Measurements from ENCODE around the gene LMAN2L. TPM values are rescaled to one million over a fixed set of nuclear protein-coding genes. Genes with fewer than 3 reads are reported as not detected.

The LMAN2L gene
- total RNA-seq, 1 experiment from 2014 or later: 24.0 TPM

DNA sequence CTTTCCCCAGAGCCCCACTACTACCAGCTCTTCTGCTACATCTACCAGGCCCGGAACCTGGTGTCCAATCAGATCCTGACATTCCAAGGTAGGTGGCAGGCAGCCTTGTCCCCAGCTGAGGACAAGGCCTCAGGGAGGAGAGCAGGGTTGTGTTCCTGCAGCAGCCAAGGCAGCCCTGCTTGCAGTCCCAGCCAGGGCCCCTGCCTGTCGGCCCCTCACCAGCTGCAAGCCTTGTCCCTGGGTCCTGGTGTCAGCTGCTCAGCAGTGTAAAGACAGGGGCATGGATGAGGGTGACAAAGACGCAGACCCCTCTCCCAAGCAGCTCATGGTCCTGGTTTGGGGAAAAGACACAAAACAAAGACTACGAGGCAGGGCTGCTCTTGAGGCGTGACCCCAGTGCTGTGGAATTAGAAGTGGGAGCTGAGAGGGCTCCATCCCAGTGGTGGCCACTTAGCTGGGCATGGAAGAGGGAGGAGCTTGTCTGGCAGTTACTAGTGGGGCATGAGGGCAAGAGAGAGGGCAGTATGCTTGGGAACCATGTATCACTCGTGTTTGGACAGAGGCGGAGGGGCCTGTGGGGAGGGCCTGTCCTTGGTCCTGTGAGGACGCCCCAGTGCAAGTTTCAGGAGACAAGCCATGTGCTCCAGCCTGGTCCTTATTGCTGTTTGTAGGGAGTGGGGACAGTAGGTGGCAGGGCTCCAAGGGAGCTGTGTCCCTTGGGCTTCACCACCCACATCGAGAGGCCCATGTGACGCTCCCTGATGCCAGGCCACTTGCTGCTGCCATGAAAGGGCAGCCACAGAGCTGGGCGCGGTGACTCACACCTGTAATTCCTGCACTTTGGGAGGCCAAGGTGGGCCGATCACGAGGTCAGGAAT lies 47.5 kb downstream of the LMAN2L start:
- no peaks in the 10 kb centered on the region for H3K27me3 ChIP-seq (replicated peaks; ENCODE audit: insufficient read depth, low read depth, low read length, poor library complexity)
- intact Hi-C loops (cut with micrococcal nuclease; ENCODE audit: unreplicated experiment): no loop called here
- no peaks in the 10 kb centered on the region for H3K36me3 ChIP-seq (ENCODE audit: insufficient read depth, low read length, poor library complexity, severe bottlenecking)
- BruUV-seq (replicated peaks): no TSS peak
- no peaks in the 10 kb centered on the region for H3K4me1 ChIP-seq (ENCODE audit: insufficient read depth, low read length, poor library complexity, severe bottlenecking)
- DNase-seq (ENCODE audit: low spot score): no peak
- H3K9me3 ChIP-seq (ENCODE audit: low read depth, low read length, poor library complexity, severe bottlenecking): no peaks in the 10 kb centered on the region
- ChIA-PET POLR2A (ENCODE audit: low non-redundant PET) (no interaction called here), CTCF (no interaction called here)
- no peak overlapping the region for H3K4me3 ChIP-seq (ENCODE audit: low read depth, low read length, poor library complexity, severe bottlenecking)
- no peak overlapping the region for H3K27ac ChIP-seq (ENCODE audit: low read depth, low read length, poor library complexity, severe bottlenecking)
- TF ChIP-seq, protein P1, sequence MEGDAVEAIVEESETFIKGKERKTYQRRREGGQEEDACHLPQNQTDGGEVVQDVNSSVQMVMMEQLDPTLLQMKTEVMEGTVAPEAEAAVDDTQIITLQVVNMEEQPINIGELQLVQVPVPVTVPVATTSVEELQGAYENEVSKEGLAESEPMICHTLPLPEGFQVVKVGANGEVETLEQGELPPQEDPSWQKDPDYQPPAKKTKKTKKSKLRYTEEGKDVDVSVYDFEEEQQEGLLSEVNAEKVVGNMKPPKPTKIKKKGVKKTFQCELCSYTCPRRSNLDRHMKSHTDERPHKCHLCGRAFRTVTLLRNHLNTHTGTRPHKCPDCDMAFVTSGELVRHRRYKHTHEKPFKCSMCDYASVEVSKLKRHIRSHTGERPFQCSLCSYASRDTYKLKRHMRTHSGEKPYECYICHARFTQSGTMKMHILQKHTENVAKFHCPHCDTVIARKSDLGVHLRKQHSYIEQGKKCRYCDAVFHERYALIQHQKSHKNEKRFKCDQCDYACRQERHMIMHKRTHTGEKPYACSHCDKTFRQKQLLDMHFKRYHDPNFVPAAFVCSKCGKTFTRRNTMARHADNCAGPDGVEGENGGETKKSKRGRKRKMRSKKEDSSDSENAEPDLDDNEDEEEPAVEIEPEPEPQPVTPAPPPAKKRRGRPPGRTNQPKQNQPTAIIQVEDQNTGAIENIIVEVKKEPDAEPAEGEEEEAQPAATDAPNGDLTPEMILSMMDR (conservative IDR thresholded peaks at IDR 0.05; ENCODE audit: low read depth, low read length): no peak
- TF ChIP-seq EZH2 (IDR thresholded peaks at IDR 0.05; ENCODE audit: borderline replicate concordance, low read depth, low read length, poor library complexity, severe bottlenecking): no peak

DNA sequence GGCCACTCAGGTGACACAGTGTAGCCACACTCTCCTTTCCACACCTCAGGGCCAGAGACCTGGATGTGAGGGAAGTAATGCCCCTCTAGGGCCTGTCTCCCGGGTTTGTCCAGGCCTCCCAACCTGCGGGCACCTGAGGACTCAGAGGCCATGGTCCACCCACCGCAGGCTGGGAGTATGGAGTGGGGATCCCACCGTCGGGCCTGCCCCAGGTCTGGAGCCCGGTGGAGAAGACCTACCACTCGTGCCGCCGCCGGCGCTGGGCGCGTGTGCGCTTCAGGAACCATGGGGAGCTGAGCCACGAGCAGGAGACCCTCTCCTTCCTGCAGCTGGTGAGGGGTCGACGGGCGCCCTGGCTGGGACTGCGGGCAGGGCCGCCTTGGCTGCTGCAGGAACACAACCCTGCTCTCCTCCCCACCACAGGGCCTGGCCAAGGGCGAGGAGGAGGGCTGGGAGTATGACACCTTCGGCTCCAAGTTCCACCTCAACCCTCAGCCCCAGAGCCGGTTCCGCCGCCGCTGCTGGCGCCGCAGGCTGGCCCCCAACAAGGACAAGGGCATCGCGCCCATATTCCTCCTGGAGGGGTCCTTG lies 48.7 kb downstream of the LMAN2L start:
- POLR2A ChIA-PET (ENCODE audit: low non-redundant PET): no interaction called here
- DNase-seq (ENCODE audit: low spot score): no peak
- BruUV-seq (replicated peaks): no TSS peak
- H3K36me3 ChIP-seq (ENCODE audit: insufficient read depth, low read length, poor library complexity, severe bottlenecking): no peaks in the 10 kb centered on the region
- no peaks in the 10 kb centered on the region for H3K27me3 ChIP-seq (replicated peaks; ENCODE audit: insufficient read depth, low read depth, low read length, poor library complexity)
- no peaks in the 10 kb centered on the region for H3K4me1 ChIP-seq (ENCODE audit: insufficient read depth, low read length, poor library complexity, severe bottlenecking)
- no peak overlapping the region for H3K4me3 ChIP-seq (ENCODE audit: low read depth, low read length, poor library complexity, severe bottlenecking)
- no peak overlapping the region for H3K27ac ChIP-seq (ENCODE audit: low read depth, low read length, poor library complexity, severe bottlenecking)
- H3K9me3 ChIP-seq (ENCODE audit: low read depth, low read length, poor library complexity, severe bottlenecking): no peaks in the 10 kb centered on the region
- CTCF ChIA-PET: no interaction called here
- intact Hi-C loops (cut with micrococcal nuclease; ENCODE audit: unreplicated experiment): no loop called here
- TF ChIP-seq EZH2 (IDR thresholded peaks at IDR 0.05; ENCODE audit: borderline replicate concordance, low read depth, low read length, poor library complexity, severe bottlenecking): no peak
- TF ChIP-seq, protein P1 (conservative IDR thresholded peaks at IDR 0.05; ENCODE audit: low read depth, low read length): no peak

DNA sequence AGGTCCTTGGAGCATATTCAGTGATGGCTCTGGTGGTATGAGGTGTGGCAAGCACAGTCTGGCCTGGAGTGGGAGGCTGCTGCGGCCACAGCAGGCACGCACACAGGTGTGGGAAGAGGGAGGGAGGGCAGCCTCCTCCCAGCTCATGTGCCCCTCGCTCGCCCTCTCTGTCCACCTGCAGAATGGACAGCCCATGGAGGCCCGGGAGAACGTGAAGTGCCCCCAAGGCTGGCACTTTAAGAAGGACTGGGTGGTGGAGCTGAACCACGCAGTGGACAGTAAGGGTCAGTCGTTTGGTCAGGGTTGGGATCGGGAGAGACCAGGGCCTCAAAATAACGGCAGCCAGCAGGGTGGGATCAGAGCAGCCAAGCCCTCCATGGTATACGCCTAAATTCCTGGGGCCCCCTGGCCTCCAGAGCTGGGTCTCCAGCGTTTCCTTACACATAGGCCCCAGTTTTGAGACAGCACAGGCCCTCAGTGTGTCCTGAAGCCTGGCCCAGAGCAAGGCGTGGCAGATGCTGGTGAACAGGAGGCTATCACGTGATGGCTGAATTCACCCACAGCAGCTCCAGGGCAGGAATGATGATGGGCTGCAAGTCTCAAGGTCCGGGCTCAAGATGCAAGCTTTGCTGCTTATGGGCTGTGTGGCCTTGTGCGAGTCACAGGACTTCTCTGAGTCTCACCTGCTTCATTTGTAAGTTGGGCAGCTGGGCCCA lies 49.4 kb downstream of the LMAN2L start:
- no peaks in the 10 kb centered on the region for H3K4me1 ChIP-seq (ENCODE audit: insufficient read depth, low read length, poor library complexity, severe bottlenecking)
- ChIA-PET CTCF (no interaction called here), POLR2A (ENCODE audit: low non-redundant PET) (no interaction called here)
- intact Hi-C loops (cut with micrococcal nuclease; ENCODE audit: unreplicated experiment): no loop called here
- DNase-seq (ENCODE audit: low spot score): no peak
- no peaks in the 10 kb centered on the region for H3K27me3 ChIP-seq (replicated peaks; ENCODE audit: insufficient read depth, low read depth, low read length, poor library complexity)
- no peak overlapping the region for H3K4me3 ChIP-seq (ENCODE audit: low read depth, low read length, poor library complexity, severe bottlenecking)
- no peaks in the 10 kb centered on the region for H3K36me3 ChIP-seq (ENCODE audit: insufficient read depth, low read length, poor library complexity, severe bottlenecking)
- BruUV-seq (replicated peaks): no TSS peak
- TF ChIP-seq, protein P1 (conservative IDR thresholded peaks at IDR 0.05; ENCODE audit: low read depth, low read length): no peak
- no peak for TF ChIP-seq EZH2 (IDR thresholded peaks at IDR 0.05; ENCODE audit: borderline replicate concordance, low read depth, low read length, poor library complexity, severe bottlenecking)
- H3K27ac ChIP-seq (ENCODE audit: low read depth, low read length, poor library complexity, severe bottlenecking): no peak overlapping the region
- no peaks in the 10 kb centered on the region for H3K9me3 ChIP-seq (ENCODE audit: low read depth, low read length, poor library complexity, severe bottlenecking)

Data from A673 (cell line).